ENCODE results near the gene HPCAL1. TPM values are rescaled to one million over a fixed set of nuclear protein-coding genes. Genes with fewer than 3 reads are reported as not detected.
"Not testable (repeated sequence)": the region's sequence is repeated elsewhere in the genome, so short reads cannot be mapped to it uniquely, and the experiment has no call there.

HPCAL1 gene
- total and polyA plus RNA-seq, 3 donors from 2014 or later = 99.5 to 263 (median 215) TPM

DNA sequence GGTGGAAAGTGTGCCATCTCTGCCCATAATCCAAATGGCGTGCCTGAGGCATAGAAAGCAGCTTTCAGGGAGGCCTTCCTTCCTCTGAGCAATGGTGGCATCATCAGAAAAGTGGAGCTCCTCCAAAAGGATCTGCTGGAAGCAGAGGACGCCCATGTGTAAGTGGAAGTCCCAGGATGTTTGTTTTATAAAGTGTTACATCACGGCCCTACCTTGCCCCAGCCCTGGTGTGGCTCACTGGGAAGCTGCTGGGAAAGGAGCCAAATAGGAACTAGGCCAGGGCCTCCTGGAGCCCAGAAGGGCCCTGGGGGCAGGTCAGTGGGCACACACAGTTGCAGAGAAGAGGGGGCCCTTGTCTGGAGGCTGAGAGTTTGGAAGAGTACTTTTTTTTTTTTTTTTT is 149.6 kb downstream of the HPCAL1 start:
- DNase-seq = no peak
- H3K4me1 ChIP-seq = peaks cover 8% of the 10 kb centered on the region

DNA sequence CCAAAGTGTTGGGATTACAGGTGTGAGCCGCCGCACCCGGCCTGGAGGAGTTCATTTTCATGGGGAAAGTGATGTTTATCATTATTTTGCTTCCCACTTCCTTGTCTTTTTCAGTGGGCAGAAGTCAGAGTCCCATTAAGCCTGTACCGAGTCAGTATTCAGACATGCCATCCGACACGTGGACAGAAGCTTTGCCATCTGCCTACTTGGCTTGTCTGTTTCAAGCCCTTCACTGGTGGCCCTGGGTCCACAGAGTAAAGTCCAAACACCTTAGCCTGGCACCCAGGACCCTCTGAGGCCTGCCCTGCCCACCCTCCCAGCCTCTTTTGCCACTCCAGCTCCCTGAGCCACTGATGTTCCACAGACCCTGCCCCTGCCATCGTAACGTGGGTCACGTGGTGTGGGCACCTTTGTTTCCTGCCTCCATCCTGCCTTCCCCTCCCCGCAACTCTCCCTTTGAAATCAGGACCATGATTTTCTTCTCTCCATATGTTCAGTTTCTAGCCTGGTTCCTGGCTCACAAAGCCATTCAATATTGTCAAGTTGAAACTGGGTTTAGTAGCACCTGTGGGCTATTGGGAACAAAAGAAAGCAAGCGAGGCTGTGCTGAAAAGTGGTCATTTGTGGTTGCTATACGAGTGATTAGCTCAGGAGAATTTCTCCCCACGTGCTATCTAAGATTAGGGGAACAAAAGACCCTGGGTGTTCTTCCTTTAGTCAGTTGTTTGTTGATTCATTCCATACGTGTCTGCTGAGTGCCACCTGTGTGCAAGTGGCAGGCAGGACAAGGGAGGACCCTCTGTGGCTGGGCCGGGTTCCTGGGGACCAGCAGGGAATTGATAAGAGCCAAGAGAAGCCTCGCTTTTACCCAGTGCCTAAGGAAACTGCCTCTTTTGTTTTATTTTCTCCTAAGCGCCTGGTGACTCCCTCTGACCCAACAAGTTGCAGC is 150.5 kb downstream of the HPCAL1 start:
- Histone ChIP-seq H3K27me3 (no peaks in the 10 kb centered on the region), H3K27ac (no peak overlapping the region), H3K4me1 (peaks cover 8% of the 10 kb centered on the region), H3K36me3 (ENCODE audit: low read depth, missing control alignments) (no peaks in the 10 kb centered on the region), H3K9me3 (no peaks in the 10 kb centered on the region), H3K4me3 (no peak overlapping the region)
- WGBS, 2 donors = 90 to 91% methylated on average over 17 of the region's 17 CpGs
- intact Hi-C loops (cut with DNase I; ENCODE audit: low total_unique reads) = no loop called here
- TF ChIP-seq, protein P1, sequence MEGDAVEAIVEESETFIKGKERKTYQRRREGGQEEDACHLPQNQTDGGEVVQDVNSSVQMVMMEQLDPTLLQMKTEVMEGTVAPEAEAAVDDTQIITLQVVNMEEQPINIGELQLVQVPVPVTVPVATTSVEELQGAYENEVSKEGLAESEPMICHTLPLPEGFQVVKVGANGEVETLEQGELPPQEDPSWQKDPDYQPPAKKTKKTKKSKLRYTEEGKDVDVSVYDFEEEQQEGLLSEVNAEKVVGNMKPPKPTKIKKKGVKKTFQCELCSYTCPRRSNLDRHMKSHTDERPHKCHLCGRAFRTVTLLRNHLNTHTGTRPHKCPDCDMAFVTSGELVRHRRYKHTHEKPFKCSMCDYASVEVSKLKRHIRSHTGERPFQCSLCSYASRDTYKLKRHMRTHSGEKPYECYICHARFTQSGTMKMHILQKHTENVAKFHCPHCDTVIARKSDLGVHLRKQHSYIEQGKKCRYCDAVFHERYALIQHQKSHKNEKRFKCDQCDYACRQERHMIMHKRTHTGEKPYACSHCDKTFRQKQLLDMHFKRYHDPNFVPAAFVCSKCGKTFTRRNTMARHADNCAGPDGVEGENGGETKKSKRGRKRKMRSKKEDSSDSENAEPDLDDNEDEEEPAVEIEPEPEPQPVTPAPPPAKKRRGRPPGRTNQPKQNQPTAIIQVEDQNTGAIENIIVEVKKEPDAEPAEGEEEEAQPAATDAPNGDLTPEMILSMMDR (IDR thresholded peaks at IDR 0.05) = no peak
- no peak for TF ChIP-seq POLR2A (IDR thresholded peaks at IDR 0.05)
- DNase-seq = no peak

More for the DNA sequence above, 149.6 kb downstream of the HPCAL1 start:
- Histone ChIP-seq H3K4me3 (no peak overlapping the region), H3K27me3 (no peaks in the 10 kb centered on the region), H3K36me3 (ENCODE audit: low read depth, missing control alignments) (no peaks in the 10 kb centered on the region), H3K9me3 (no peaks in the 10 kb centered on the region), H3K27ac (no peak overlapping the region)
- no peak for TF ChIP-seq POLR2A (IDR thresholded peaks at IDR 0.05)
- TF ChIP-seq, protein P1 (IDR thresholded peaks at IDR 0.05) = no peak
- intact Hi-C loops (cut with DNase I; ENCODE audit: low total_unique reads) = no loop called here
- WGBS, 2 donors = 73 to 82% methylated on average over 3 of the region's 3 CpGs

DNA sequence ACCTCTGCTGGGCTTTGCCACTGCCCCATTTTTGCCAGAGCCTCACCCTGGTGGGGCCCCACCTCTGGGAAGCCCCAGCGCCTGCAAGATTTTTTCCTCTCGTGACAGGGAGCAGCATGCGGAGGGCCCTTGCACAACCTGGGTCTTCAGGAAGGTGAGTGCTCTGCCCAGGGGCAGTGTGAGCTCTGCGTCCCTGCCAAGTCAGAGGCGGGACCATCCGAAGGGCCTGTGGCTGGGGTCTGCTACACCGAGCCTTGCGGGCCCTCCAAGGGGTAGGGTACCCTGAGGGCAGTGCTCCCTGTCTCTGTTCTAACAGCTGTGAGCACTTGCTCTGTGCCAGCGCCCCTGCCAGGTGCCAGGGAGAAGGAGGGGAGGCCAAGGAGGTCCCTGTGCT is 151.2 kb downstream of the HPCAL1 start:
- Histone ChIP-seq H3K4me1 (peaks cover 8% of the 10 kb centered on the region), H3K27me3 (no peaks in the 10 kb centered on the region), H3K27ac (no peak overlapping the region), H3K9me3 (no peaks in the 10 kb centered on the region), H3K36me3 (ENCODE audit: low read depth, missing control alignments) (no peaks in the 10 kb centered on the region), H3K4me3 (no peak overlapping the region)
- TF ChIP-seq, protein P1 (IDR thresholded peaks at IDR 0.05) = no peak
- TF ChIP-seq POLR2A (IDR thresholded peaks at IDR 0.05) = no peak
- intact Hi-C loops (cut with DNase I; ENCODE audit: low total_unique reads) = no loop called here
- no peak for DNase-seq
- WGBS, 2 donors = 92 to 98% methylated on average over 4 to 9 of the region's 9 CpGs

GRCh38 chr2:10454505-10454904 is 151.8 kb downstream of the HPCAL1 start:
- no peak for DNase-seq
- 85 to 89% methylated on average over 3 to 7 of the region's 7 CpGs for WGBS, 2 donors

GRCh38 chr2:10457195-10457594 is 154.5 kb downstream of the HPCAL1 start:
- H3K4me3 ChIP-seq; H3K36me3 ChIP-seq (ENCODE audit: low read depth, missing control alignments); H3K9me3 ChIP-seq; H3K27me3 ChIP-seq; H3K4me1 ChIP-seq; intact Hi-C loops (cut with DNase I; ENCODE audit: low total_unique reads); H3K27ac ChIP-seq; DNase-seq: not testable (repeated sequence)
- 87 to 92% methylated on average over 3 of the region's 3 CpGs for WGBS, 2 donors

More at GRCh38 chr2:10454505-10454904, 151.8 kb downstream of the HPCAL1 start:
- Histone ChIP-seq H3K4me1 (peaks cover 3% of the 10 kb centered on the region), H3K27ac (no peak overlapping the region), H3K36me3 (ENCODE audit: low read depth, missing control alignments) (no peaks in the 10 kb centered on the region), H3K4me3 (no peak overlapping the region), H3K9me3 (no peaks in the 10 kb centered on the region), H3K27me3 (no peaks in the 10 kb centered on the region)
- TF ChIP-seq POLR2A (IDR thresholded peaks at IDR 0.05) = no peak
- TF ChIP-seq, protein P1 (IDR thresholded peaks at IDR 0.05) = no peak
- intact Hi-C loops (cut with DNase I; ENCODE audit: low total_unique reads) = no loop called here

Measured in testis (tissue), 3 donors.